Measurements from ENCODE around the gene ULK1.
"Not testable (repeated sequence)": the region's sequence is repeated elsewhere in the genome, so short reads cannot be mapped to it uniquely, and the experiment has no call there.

ULK1 gene

GRCh38 chr12:131862084-131862441 is 32.4 kb upstream of the ULK1 start:
- no peak for DNase-seq (ENCODE audit: low read depth)

DNA sequence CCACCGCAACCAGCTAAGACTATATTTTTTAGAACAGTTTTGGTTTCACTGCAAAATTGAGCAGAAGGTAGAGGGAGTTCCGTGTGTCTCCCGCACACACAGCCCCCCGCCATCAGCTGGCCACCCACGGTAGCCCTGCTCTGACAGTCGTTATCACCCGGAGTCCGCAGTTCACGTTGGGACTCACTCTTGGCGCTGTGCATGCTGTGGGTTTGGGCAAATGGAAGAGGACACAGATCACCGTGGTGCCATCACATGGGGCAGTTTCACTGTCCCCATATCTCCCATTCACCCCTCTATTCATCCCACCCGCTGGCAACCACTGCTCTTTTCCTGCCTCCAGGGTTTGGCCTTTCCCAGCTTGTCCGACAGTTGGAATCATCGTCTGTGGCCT is 31.8 kb upstream of the ULK1 start:
- no peak for DNase-seq (ENCODE audit: low read depth)

DNA sequence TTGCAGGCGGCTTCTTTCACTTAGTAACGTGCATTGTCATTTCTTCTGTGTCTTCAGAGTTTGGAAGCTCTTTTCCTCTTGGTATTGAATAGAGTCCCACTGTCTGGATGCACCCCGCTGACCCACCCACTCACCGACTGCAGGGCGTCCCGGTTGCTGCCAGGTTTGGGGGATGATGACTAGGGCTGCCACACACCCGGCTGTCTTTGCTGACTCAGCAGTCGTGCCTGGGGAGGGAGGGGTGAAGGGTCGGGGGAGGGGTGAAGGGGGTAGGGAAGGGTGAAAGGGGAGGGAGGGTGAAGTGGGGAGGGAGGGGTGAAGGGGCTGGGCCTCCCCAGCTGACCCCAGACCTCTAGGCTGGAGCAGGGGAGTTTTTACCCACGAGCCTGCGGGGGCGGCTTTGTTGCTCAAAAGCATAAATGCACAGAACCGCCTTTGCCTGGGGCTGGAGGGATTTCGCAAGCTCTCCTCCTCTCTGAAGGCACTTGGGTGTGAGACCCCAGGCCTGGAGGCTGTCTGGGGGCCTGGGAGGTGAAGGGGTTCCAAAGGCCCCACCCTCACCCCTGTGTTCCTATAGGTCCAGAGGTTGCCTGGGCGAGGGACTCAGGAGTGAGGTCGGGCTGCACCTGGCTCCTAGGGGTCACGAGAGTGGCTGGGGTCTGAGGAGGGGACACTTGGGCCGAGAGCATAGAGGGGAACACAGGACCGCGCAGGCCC is 31.3 kb upstream of the ULK1 start:
- no peak for DNase-seq (ENCODE audit: low read depth)

- DNase-seq (ENCODE audit: low read depth): no peak
Observed at GRCh38 chr12:131863711-131864396, 30.6 kb upstream of the ULK1 start.

DNA sequence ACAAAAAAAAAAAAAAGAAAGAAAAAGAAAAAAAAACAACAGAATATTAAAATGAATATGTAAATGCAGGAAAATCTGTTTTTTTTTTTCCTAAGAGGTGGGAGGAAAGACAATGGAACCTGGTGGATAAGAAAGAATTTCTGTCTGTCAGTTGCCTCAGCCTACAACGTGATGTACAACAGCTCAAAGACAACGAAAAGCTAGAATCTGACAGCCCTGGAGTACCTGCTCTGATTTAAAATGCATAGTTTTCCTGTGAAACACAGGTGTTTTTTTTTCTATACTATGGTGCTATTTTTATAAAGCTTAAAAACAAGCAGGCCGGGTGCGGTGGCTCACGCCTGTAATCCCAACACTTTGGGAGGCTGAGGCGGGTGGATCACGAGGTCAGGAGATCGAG is 30.0 kb upstream of the ULK1 start:
- DNase-seq (ENCODE audit: low read depth): no peak

- no peak for DNase-seq (ENCODE audit: low read depth)
Observed at GRCh38 chr12:131865180-131865875, 29.1 kb upstream of the ULK1 start.

DNA sequence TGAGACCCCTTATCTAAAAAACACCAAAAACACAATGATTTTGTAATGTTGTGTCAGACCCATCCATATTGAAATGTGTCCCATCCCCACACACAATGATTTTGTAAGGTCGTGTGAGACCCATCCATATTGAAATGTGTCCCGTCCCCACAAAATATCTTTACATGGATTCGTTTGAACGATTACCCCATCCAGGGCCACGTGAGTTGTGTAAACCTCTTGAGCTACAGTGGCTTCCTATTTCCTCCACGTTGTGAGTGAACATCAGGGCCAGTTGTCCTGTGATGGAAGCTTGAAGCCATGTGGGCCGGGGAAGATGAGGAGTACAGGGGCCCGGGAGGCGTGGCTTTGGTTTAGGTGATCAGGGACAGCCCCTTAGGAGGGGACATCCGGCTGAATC is 27.0 kb upstream of the ULK1 start:
- DNase-seq (ENCODE audit: low read depth): no peak

- DNase-seq (ENCODE audit: low read depth): no peak
Observed at GRCh38 chr12:131867891-131868675, 26.3 kb upstream of the ULK1 start.

DNA sequence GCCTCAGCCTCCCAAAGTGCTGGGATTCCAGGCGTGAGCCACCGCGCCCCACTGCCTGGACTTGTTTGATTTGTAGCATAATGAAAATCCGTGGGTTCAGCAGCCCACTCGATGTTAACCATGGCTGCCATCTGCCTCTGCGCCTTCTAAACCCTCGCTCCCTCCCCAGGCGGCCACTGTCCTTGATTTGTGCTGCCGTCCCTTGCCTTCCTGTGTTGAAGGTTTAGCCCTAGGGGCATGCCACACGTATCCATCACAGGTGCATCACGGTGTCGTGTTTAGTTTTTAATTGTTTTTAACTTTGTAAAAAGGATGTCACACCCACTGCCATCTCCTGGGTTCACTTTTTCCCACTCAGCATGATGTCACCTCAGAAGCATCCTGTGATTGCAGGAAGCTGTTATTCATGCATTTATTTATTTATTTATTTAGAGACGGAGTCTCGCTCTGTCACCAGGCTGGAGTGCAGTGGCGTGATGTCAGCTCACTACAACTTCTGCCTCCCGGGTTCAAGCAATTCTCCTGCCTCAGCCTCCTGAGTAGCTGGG is 24.5 kb upstream of the ULK1 start:
- DNase-seq (ENCODE audit: low read depth): no peak

DNA sequence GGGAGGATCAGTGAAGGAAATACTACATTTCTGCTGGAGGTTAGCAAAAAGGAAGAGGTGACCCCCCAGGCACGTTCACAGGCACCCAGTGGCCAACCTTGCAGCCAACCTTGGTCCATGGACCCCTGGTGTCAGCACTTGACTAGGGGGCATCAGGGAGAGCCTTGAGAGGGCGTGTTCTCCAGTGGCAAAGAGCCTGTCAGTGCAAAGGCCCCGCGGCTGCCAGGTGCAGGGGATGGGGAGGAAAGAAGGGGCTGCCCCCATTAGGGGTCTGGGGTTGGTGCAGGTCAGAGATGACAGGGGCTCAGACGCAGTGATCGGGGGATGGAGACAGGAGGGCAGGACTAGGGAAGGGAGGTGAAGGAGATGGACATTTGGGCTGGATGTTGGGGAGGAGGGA is 22.7 kb upstream of the ULK1 start:
- no peak for DNase-seq (ENCODE audit: low read depth)

DNA sequence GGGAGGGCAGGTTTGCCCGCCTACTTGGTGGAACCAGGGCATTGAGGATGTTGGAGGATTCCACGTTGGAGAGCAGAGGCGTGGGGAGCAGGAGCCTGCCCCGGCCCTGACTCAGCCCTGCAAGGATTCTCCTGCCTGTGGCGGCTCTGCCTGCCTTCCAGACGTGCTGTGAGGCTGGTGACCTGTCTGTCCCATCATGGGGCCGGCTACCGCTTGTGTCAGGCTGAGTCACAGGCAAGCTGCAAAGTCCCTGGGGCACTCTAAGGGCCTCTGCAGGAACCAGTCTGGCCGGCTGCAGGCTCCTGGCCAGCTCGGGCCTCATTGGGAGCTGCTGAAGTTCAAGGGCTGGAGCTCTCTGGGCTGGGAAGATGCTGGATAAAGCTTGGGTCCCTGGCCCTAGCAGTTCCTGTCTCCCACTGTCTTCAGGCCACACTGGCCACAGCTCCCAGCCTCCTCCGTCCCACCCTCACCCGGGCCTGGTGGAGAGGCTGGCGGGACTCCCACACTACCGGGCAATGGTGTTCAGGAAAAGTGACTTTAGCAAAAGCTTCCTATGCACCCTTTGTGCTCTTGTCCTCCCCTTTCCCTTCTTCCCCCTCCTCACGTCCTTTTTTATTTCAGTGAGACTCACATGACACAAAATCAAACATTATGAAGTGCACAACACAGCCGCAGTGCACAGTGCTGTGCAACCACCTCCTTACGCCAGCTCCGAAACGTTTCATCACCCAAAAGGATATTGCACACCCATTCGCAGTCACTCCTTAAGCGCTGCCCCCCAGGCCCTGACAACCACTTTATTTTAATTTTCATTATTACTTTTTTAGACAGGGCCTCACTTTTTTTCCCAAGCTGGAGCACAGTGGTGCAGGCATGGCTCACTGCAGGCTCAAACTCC is 22.0 kb upstream of the ULK1 start:
- no peak for DNase-seq (ENCODE audit: low read depth)

DNA sequence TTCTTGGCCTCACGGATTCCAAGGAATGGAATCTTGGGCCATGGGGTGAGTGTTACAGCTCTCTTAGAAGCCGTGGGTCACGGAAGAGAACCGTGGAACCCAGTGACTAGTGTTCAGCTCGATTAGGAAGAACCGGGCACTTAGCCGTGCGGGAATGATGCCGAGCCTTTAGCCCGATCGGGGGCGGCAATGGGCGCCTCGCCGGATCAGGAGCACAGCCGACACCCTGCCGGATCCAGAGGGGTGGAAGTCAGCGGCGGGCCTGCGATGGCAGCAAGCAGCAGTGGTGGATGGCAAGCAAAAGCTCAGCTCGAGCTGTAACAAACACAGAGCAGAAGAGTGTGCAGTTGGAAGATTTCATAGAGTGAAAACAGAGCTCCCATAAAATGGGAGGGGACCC is 21.1 kb upstream of the ULK1 start:
- DNase-seq (ENCODE audit: low read depth): no peak

DNA sequence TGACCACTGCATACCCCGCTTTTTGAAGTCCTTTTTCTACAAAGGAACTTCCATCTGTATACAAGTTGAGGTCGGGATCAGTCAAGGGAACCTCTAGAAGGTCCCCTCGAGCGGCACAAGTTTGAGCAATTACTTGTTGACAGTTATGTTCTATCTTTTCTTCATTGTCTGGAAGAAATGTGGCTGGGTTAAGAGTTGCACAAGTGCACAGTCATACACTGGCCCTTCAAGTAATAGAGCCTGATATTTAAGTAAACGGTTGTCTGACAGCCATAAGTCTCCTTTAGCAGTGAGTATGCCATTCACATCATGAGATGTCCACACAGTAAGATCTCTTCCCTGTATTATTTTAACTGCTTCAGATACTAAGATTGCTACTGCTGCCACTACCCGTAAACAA is 19.4 kb upstream of the ULK1 start:
- not testable (repeated sequence) for DNase-seq (ENCODE audit: low read depth)

DNA sequence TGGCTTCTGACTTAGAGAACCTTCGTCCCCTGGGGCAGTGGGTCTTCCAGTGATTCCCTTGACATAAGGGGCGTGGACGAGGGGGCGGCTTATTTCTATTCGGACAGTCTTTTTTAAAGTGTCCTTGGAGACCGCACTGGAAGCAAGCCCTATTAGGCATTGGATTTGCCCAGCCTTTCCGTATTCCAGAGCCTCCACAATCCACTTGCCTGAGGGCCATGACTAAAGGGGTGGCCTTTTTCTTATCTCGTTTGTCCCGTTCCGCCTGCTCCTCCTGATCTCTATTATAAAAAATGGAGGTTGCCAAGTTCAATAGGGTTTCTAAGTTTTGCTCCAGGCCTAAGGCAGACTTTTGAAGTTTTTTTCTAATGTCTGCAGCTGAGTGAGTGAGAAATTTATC is 17.2 kb upstream of the ULK1 start:
- not testable (repeated sequence) for DNase-seq (ENCODE audit: low read depth)

- not testable (repeated sequence) for DNase-seq (ENCODE audit: low read depth)
Observed at GRCh38 chr12:131878436-131878835, 16.0 kb upstream of the ULK1 start.

DNA sequence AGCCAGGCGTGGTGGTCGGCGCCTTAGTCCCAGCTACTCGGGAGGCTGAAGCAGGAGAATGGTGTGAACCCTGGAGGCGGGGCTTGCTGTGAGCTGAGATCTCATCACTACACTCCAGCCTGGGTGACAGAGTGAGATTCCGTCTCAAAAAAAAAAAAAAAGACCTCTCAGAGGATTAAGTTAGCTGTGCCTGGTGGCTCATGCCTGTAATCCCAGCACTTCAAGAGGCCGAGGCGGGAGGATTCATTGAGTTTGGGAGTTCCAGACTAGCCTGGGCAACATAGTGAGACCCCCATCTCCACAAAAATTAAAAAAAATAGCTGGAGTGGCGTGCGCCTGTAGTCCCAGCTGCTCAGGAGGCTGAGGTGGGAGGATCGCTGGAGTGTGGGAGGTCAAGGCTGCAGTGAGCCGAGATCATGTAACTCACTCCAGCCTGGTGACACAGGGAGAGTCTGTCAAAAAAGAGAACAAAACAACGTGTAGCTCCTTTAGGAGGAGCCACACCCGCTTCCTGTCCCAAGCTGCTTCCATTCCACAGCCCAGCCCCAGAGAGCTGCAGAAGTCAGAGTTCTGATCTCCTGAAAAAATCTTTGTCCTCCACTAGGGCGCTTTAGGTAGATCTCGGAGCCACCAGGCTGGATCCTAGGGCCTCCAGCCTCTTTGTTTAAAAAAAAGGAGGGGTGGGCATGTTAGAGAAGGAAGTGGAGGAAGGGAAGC is 11.5 kb upstream of the ULK1 start:
- DNase-seq (ENCODE audit: low read depth): no peak

DNA sequence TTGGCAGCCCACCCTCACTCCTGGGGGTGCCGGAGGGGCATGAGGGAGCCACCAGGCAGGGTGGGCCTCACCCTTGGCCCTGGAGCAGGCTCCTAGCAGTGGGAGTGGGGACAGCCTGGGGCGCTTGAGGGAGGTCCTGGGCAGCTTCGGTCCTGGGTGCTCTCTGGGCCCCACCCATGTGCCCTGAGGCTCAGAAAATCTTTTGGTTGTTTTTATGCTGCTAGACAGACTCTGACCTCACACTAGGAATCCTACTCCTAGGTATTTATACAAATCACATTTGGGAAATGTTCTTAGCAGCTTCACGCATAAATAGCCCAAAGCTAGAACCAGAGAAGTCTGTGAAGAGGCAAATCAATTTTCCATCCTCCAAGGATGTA is 10.9 kb upstream of the ULK1 start:
- no peak for DNase-seq (ENCODE audit: low read depth)

- not testable (repeated sequence) for DNase-seq (ENCODE audit: low read depth)
Observed at GRCh38 chr12:131885076-131885475, 9.3 kb upstream of the ULK1 start.

DNA sequence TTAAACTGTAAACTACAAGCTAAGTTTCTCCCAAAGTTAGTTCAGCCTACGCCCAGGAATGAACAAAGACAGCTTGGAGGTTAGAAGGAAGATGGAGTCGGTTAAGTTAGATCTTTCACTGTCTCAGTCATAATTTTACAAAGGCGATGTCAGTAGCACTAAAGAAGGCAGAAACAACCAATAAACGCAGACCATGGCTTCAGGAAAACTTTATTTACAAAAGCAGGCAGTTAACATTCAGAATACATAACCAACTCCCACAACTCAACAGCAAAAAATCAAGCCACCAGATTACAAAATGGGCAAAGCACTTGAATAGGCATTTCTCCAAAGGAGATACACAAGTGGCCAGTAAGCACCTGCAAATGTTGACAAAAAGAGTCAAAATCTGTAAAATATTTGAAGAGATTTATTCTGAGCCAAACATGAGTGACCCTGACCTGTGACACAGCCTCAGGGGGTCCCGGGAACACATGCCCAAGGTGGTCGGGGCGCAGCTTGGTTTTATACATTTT is 8.8 kb upstream of the ULK1 start:
- no peak for DNase-seq (ENCODE audit: low read depth)

DNA sequence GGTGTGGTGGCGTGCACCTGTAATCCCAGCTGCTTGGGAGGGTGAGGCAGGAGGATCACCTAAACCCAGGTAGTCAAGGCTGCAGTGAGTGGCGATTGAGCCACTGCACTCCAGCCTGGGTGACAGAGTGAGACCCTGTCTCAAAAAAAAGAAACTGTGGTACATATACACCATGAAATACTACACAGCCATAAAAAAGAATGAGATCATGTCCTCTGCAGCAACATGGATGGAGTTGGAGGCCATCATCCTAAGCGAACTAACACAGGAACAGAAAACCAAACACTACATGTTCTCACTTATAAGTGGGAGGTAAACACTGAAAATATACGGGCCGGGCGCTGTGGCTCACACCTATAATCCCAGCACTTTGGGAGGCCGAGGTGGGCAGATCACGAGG is 2.7 kb upstream of the ULK1 start:
- DNase-seq (ENCODE audit: low read depth): not testable (repeated sequence)
